Mucosa of descending colon (tissue), 3 donors: ENCODE results near the gene MUC12. TPM values are rescaled to one million over a fixed set of nuclear protein-coding genes. Genes with fewer than 3 reads are reported as not detected.

Experiments used
- ATAC-seq: fragments of 200-7000 bp; cut with Tn5 transposase; one replicate; pipeline ENCODE4 v1.9.1; 2020; ENCODE audit warnings: mild to moderate bottlenecking, moderate library complexity
- DNase-seq, 3 donors: peaks; one replicate each; pipeline ENCODE4 v3.0.0-alpha.2; 2020
- H3K36me3 ChIP-seq: fragments of 200-600 bp; one replicate; pipeline ENCODE4 v1.8.0; 2021; ENCODE audit warnings: low read depth, mild to moderate bottlenecking
- H3K4me1 ChIP-seq: fragments of 200-600 bp; one replicate; pipeline ENCODE4 v1.8.0; 2021; ENCODE audit warnings: low read depth, mild to moderate bottlenecking
- H3K4me3 ChIP-seq: fragments of 200-600 bp; one replicate; pipeline ENCODE4 v1.8.0; 2021; ENCODE audit warnings: mild to moderate bottlenecking
- H3K9me3 ChIP-seq: fragments of 200-600 bp; one replicate; pipeline ENCODE4 v1.8.0; 2021; ENCODE audit warnings: mild to moderate bottlenecking
- intact Hi-C, 2 donors: fragments of 100-400 bp; cut with DNase I in 1 of 2; cut with micrococcal nuclease in 1 of 2; formaldehyde crosslinking; loops; one replicate each; pipeline versions ENCODE4 v1.11.0 to v1.11.1; 2022; cut with DNase I, micrococcal nuclease
- total RNA-seq, 3 donors: library from RNA; stranded (reverse); fragmentation: NEBNext Ultra II Directional in 2 of 3; extraction: Animal tissue kit (Norgen Biotek cat#: 25700) in 2 of 3; gene quantifications; one replicate each; pipeline versions ENCODE4 v1.2.1 to v1.2.4, GENCODE V29; 2021 to 2023
- TF ChIP-seq, protein P1 (sequence below): fragments of 200-600 bp; IDR thresholded peaks from one replicate; pipeline ENCODE4 v1.8.0; 2022; ENCODE audit warnings: antibody characterized with exemption, mild to moderate bottlenecking
- donor health status: DM: no; HTN: no; CAD: no; lungs with moderate emphysema.
- donor health status: DM: no; HTN: no; CAD: no.
- donor health status: DM: no; HTN: yes; CAD: no.

MUC12 gene
- total RNA-seq, 3 donors from 2014 or later, result 357 to 848 (median 814) TPM

GRCh38 chr7:100946766-100947365 lies 22.5 kb upstream of the MUC12 start:
- DNase-seq, result no peak
- Histone ChIP-seq H3K36me3 (no peaks in the 10 kb centered on the region), H3K4me1 (peaks cover 8% of the 10 kb centered on the region), H3K9me3 (no peaks in the 10 kb centered on the region), H3K4me3 (no peak overlapping the region)
- no peak for ATAC-seq
- TF ChIP-seq, protein P1, sequence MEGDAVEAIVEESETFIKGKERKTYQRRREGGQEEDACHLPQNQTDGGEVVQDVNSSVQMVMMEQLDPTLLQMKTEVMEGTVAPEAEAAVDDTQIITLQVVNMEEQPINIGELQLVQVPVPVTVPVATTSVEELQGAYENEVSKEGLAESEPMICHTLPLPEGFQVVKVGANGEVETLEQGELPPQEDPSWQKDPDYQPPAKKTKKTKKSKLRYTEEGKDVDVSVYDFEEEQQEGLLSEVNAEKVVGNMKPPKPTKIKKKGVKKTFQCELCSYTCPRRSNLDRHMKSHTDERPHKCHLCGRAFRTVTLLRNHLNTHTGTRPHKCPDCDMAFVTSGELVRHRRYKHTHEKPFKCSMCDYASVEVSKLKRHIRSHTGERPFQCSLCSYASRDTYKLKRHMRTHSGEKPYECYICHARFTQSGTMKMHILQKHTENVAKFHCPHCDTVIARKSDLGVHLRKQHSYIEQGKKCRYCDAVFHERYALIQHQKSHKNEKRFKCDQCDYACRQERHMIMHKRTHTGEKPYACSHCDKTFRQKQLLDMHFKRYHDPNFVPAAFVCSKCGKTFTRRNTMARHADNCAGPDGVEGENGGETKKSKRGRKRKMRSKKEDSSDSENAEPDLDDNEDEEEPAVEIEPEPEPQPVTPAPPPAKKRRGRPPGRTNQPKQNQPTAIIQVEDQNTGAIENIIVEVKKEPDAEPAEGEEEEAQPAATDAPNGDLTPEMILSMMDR, result no peak
- intact Hi-C loops, result no loop called here

DNA sequence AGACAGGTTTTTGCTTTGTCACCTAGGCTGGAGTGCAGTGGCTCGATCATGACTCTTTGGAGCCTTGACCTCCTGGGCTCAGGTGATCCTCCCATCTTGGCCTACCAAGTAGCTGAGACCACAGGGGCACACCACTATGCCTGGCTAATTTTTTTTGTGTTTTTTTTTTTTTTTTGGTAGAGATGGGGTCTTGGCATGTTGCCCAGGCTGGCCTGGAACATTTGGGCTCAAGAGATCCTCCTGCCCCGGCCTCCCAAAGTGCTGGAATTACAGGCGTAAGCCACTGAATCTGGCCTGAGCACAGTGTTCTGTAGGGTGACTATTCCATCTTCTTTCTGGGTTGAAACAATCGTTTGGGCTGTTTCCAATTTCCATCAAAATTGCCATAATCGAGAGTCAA lies 21.6 kb upstream of the MUC12 start:
- Histone ChIP-seq H3K4me1 (peaks cover 5% of the 10 kb centered on the region), H3K4me3 (no peak overlapping the region), H3K36me3 (no peaks in the 10 kb centered on the region), H3K9me3 (no peaks in the 10 kb centered on the region)
- DNase-seq (no peak), ATAC-seq (no peak)
- intact Hi-C loops, result no loop called here
- TF ChIP-seq, protein P1, result no peak

GRCh38 chr7:100949227-100949932 lies 20.0 kb upstream of the MUC12 start, which contains the start of gene MUC3A:
Gene MUC3A (plus strand): TSS chr7:100949534. CDS start chr7:100949625, 91 bp downstream.
- ATAC-seq, result peak; percentile 91
- TF ChIP-seq, protein P1, result no peak
- H3K36me3 ChIP-seq, result no peaks in the 10 kb centered on the region
- H3K4me1 ChIP-seq, result peaks cover 5% of the 10 kb centered on the region
- no peaks in the 10 kb centered on the region for H3K9me3 ChIP-seq
- DNase-seq, result peak; percentile 80 to 86 (median 83)
- no peak within 1 kb of the TSS for H3K4me3 ChIP-seq
- intact Hi-C loops, result no loop called here

- intact Hi-C loops, result no loop called here
- DNase-seq (no peak), ATAC-seq (peak; percentile 6)
- Histone ChIP-seq H3K9me3 (no peaks in the 10 kb centered on the region), H3K4me1 (peaks cover 5% of the 10 kb centered on the region), H3K36me3 (no peaks in the 10 kb centered on the region), H3K4me3 (no peak overlapping the region)
- TF ChIP-seq, protein P1, result no peak
Measured at GRCh38 chr7:100949933-100950443, 19.4 kb upstream of the MUC12 start.

DNA sequence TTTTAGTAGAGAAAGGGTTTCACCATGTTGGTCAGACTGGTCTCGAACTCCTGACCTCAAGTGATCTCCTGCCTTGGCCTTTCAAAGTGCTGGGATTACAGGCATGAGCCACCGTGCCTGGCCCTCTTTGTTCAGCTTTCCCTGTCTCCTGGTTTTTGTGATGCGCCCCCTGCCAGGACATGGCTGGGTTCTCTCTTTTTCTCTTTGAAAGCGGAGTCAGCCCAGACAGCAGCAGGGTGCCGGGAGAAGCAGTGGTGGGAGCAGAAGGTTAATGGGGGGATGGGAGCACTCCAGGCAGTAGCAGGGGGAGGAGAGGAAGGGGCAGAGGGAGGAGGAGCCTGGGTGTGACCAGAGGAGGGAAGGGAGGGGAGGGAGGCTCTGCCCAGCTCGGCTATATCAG lies 18.2 kb upstream of the MUC12 start:
- H3K36me3 ChIP-seq, result no peaks in the 10 kb centered on the region
- ATAC-seq (no peak), DNase-seq (no peak)
- H3K4me1 ChIP-seq, result peaks cover 5% of the 10 kb centered on the region
- intact Hi-C loops, result no loop called here
- TF ChIP-seq, protein P1, result no peak
- no peaks in the 10 kb centered on the region for H3K9me3 ChIP-seq
- H3K4me3 ChIP-seq, result no peak overlapping the region
